Neural progenitor cell (in vitro differentiated cells): ENCODE measurements around the gene HIP1R. TPM values are rescaled to one million over a fixed set of nuclear protein-coding genes. Genes with fewer than 3 reads are reported as not detected.

Experiments used
- DNase-seq: peaks from one replicate; pipeline ENCODE4 v3.0.0-alpha.2; 2016; ENCODE audit warnings: low spot score
- H2AFZ ChIP-seq: fragments of 200-600 bp; sonication (generic); replicated peaks from 2 replicates; pipeline ENCODE4 v1.6.1; 2016; ENCODE audit warnings: antibody characterized with exemption
- H3F3A ChIP-seq: fragments of 200-600 bp; sonication (generic); 2 replicates; pipeline ENCODE4 v1.6.1; 2016; ENCODE audit warnings: antibody characterized with exemption, low read depth
- H3K27ac ChIP-seq: fragments of 200-600 bp; sonication (generic); 2 replicates; pipeline ENCODE4 v1.5.1; 2016; ENCODE audit warnings: mild to moderate bottlenecking
- H3K27me3 ChIP-seq: fragments of 200-600 bp; sonication (generic); 2 replicates; pipeline ENCODE4 v1.6.1; 2016; ENCODE audit warnings: mild to moderate bottlenecking, moderate library complexity
- H3K36me3 ChIP-seq: fragments of 200-600 bp; sonication (generic); 2 replicates; pipeline ENCODE4 v1.5.1; 2016
- H3K4me1 ChIP-seq: fragments of 200-600 bp; sonication (generic); 2 replicates; pipeline ENCODE4 v1.6.1; 2016; ENCODE audit warnings: mixed run types
- H3K4me2 ChIP-seq: fragments of 200-600 bp; sonication (generic); 2 replicates; pipeline ENCODE4 v1.6.1; 2016
- H3K4me3 ChIP-seq: fragments of 200-600 bp; sonication (generic); 2 replicates; pipeline ENCODE4 v1.5.1; 2016
- H3K79me2 ChIP-seq: fragments of 200-600 bp; sonication (generic); 2 replicates; pipeline ENCODE4 v1.6.1; 2016; ENCODE audit warnings: low read depth
- H3K9ac ChIP-seq: fragments of 200-600 bp; sonication (generic); 2 replicates; pipeline ENCODE4 v1.6.1; 2016
- H3K9me3 ChIP-seq: fragments of 200-600 bp; sonication (generic); 2 replicates; pipeline ENCODE4 v1.5.1; 2016; ENCODE audit warnings: low read depth
- H4K20me1 ChIP-seq: fragments of 200-600 bp; sonication (generic); 2 replicates; pipeline ENCODE4 v1.6.1; 2016; ENCODE audit warnings: low read depth
- H3K27ac Mint-ChIP-seq: 3 replicates; pipeline ENCODE4 v1.8.0; 2021; ENCODE audit warnings: mixed read lengths
- H3K27me3 Mint-ChIP-seq: 2 replicates; pipeline ENCODE4 v1.8.0; 2022; ENCODE audit warnings: low read depth, mild to moderate bottlenecking, inconsistent platforms, moderate library complexity, mixed read lengths; ENCODE audit not compliant: insufficient read depth
- H3K36me3 Mint-ChIP-seq: 3 replicates; pipeline ENCODE4 v1.8.0; 2021; ENCODE audit warnings: mixed read lengths
- H3K4me1 Mint-ChIP-seq: 3 replicates; pipeline ENCODE4 v1.8.0; 2021; ENCODE audit warnings: mixed read lengths
- H3K4me3 Mint-ChIP-seq: 3 replicates; pipeline ENCODE4 v1.8.0; 2021; ENCODE audit warnings: mild to moderate bottlenecking, moderate library complexity, mixed read lengths
- H3K9me3 Mint-ChIP-seq: 3 replicates; pipeline ENCODE4 v1.8.0; 2020; ENCODE audit warnings: mixed read lengths
- CTCF ChIP-seq: fragments of 200-600 bp; sonication (generic); IDR thresholded peaks from 2 replicates; pipeline ENCODE4 v1.5.1; 2017; ENCODE audit warnings: antibody characterized with exemption, mild to moderate bottlenecking
- EZH2 ChIP-seq: fragments of 200-600 bp; sonication (generic); IDR thresholded peaks from 2 replicates; pipeline ENCODE4 v1.6.1; 2017; ENCODE audit warnings: antibody characterized with exemption, mild to moderate bottlenecking, moderate library complexity
- EZH2phosphoT487 ChIP-seq: fragments of 200-600 bp; sonication (generic); IDR thresholded peaks from 2 replicates; pipeline ENCODE4 v1.6.1; 2017; ENCODE audit warnings: antibody characterized with exemption
- total RNA-seq: library from RNA; depleted of rRNA; stranded (reverse); fragments of >200 nt; gene quantifications from 2 replicates; pipeline ENCODE4 v1.2.3, GENCODE V29; 2015; ENCODE audit warnings: low replicate concordance

Gene HIP1R
- total RNA-seq, 1 donor from 2014 or later, result 19.3 TPM

- H3K27ac ChIP-seq, result no peak overlapping the region
- H3K36me3 ChIP-seq, result no peaks in the 10 kb centered on the region
- no peak overlapping the region for H2AFZ ChIP-seq
- Mint-ChIP-seq H3K4me3 (no peak overlapping the region), H3K36me3 (peaks cover 20% of the 10 kb centered on the region), H3K4me1 (peaks cover 12% of the 10 kb centered on the region), H3K9me3 (no peaks in the 10 kb centered on the region), H3K27me3 (peaks cover 12% of the 10 kb centered on the region), H3K27ac (no peak overlapping the region)
- DNase-seq, result no peak
- H3K4me3 ChIP-seq, result no peak overlapping the region
- no peaks in the 10 kb centered on the region for H3K9me3 ChIP-seq
- peaks cover 57% of the 10 kb centered on the region for H4K20me1 ChIP-seq
- H3K4me2 ChIP-seq, result no peak overlapping the region
- TF ChIP-seq EZH2phosphoT487 (no peak), CTCF (peak; percentile 15)
- peaks cover 2% of the 10 kb centered on the region for H3K4me1 ChIP-seq
- peaks cover 36% of the 10 kb centered on the region for H3K27me3 ChIP-seq
- H3K79me2 ChIP-seq, result no peaks in the 10 kb centered on the region
- H3K9ac ChIP-seq, result no peak overlapping the region
- peaks cover under 1% of the 10 kb centered on the region for H3F3A ChIP-seq
Measured at GRCh38 chr12:122865268-122866231, 30.3 kb downstream of the HIP1R start.

GRCh38 chr12:122866379-122866778, 31.1 kb downstream of the HIP1R start:
- Mint-ChIP-seq H3K36me3 (peaks cover 23% of the 10 kb centered on the region), H3K9me3 (no peaks in the 10 kb centered on the region), H3K27ac (no peak overlapping the region), H3K4me1 (peaks cover 20% of the 10 kb centered on the region), H3K27me3 (peaks cover 12% of the 10 kb centered on the region), H3K4me3 (no peak overlapping the region)
- peaks cover 10% of the 10 kb centered on the region for H3K4me1 ChIP-seq
- no peak overlapping the region for H3K27ac ChIP-seq
- no peaks in the 10 kb centered on the region for H3K79me2 ChIP-seq
- no peaks in the 10 kb centered on the region for H3K9me3 ChIP-seq
- peaks cover 9% of the 10 kb centered on the region for H3F3A ChIP-seq
- peaks cover 45% of the 10 kb centered on the region for H3K27me3 ChIP-seq
- no peak for TF ChIP-seq EZH2
- TF ChIP-seq CTCF, result no peak
- TF ChIP-seq EZH2phosphoT487, result no peak
- H3K4me2 ChIP-seq, result no peak overlapping the region
- no peak overlapping the region for H3K4me3 ChIP-seq
- no peak overlapping the region for H2AFZ ChIP-seq
- H3K9ac ChIP-seq, result no peak overlapping the region
- peaks cover 66% of the 10 kb centered on the region for H4K20me1 ChIP-seq
- H3K36me3 ChIP-seq, result no peaks in the 10 kb centered on the region
- DNase-seq, result no peak

GRCh38 chr12:122866950-122867607, 31.8 kb downstream of the HIP1R start:
- H3K4me1 ChIP-seq, result peaks cover 16% of the 10 kb centered on the region
- TF ChIP-seq EZH2 (no peak), CTCF (no peak), EZH2phosphoT487 (no peak)
- H3K27ac ChIP-seq, result no peak overlapping the region
- H3F3A ChIP-seq, result peaks cover 15% of the 10 kb centered on the region
- Mint-ChIP-seq H3K27me3 (peaks cover 16% of the 10 kb centered on the region), H3K4me3 (peak overlapping the region; percentile 24), H3K4me1 (peaks cover 27% of the 10 kb centered on the region), H3K9me3 (no peaks in the 10 kb centered on the region), H3K27ac (no peak overlapping the region), H3K36me3 (peaks cover 23% of the 10 kb centered on the region)
- no peak overlapping the region for H3K4me2 ChIP-seq
- H3K27me3 ChIP-seq, result peaks cover 51% of the 10 kb centered on the region
- H3K4me3 ChIP-seq, result no peak overlapping the region
- peaks cover 73% of the 10 kb centered on the region for H4K20me1 ChIP-seq
- H3K9me3 ChIP-seq, result no peaks in the 10 kb centered on the region
- H2AFZ ChIP-seq, result no peak overlapping the region
- no peak for DNase-seq
- no peak overlapping the region for H3K9ac ChIP-seq
- no peaks in the 10 kb centered on the region for H3K36me3 ChIP-seq
- H3K79me2 ChIP-seq, result no peaks in the 10 kb centered on the region
